Activated T-helper 2 cell treated with anti-CD3 and anti-CD28 coated beads, Interferon-gamma antibody, Interleukin-2, Interleukin-4, amounts not matched to agents 10 μg/mL and 5 μg/mL and 100 μg/mL, durations not matched to agents 14 hours and 24 hours and 36 hours (primary cell): Measurements from ENCODE around the gene TUBB1. TPM values are rescaled to one million over a fixed set of nuclear protein-coding genes. Genes with fewer than 3 reads are reported as not detected.
"Not testable (repeated sequence)": the region's sequence is repeated elsewhere in the genome, so short reads cannot be mapped to it uniquely, and the experiment has no call there.

Experiments used
- DNase-seq: peaks from one replicate; pipeline ENCODE4 v3.0.0; 2021; ENCODE audit warnings: low spot score
- H3K27ac Mint-ChIP-seq: one replicate; pipeline ENCODE4 v1.8.0; 2021; ENCODE audit warnings: mixed read lengths
- H3K27me3 Mint-ChIP-seq: one replicate; pipeline ENCODE4 v1.8.0; 2021; ENCODE audit warnings: low read depth, mixed read lengths
- H3K36me3 Mint-ChIP-seq: one replicate; pipeline ENCODE4 v1.8.0; 2021; ENCODE audit warnings: low read depth, mixed read lengths
- H3K4me1 Mint-ChIP-seq: one replicate; pipeline ENCODE4 v1.8.0; 2021; ENCODE audit warnings: low read depth, mixed read lengths
- H3K4me3 Mint-ChIP-seq: one replicate; pipeline ENCODE4 v1.8.0; 2021; ENCODE audit warnings: low read depth, mild to moderate bottlenecking, moderate library complexity, mixed read lengths
- H3K9me3 Mint-ChIP-seq: one replicate; pipeline ENCODE4 v1.8.0; 2021; ENCODE audit warnings: mixed read lengths
- intact Hi-C: fragments of 100-400 bp; cut with micrococcal nuclease; formaldehyde crosslinking; loops from one replicate; pipeline ENCODE4 v1.15.1; 2023
- total RNA-seq: library from RNA; stranded (reverse); gene quantifications from 2 replicates; pipeline ENCODE4 v1.2.3, GENCODE V29; 2022

The TUBB1 gene
- total RNA-seq, 1 donor from 2014 or later: not detected

GRCh38 chr20:59011874-59012157, 7.4 kb upstream of the TUBB1 start:
- H3K27me3 Mint-ChIP-seq, H3K9me3 Mint-ChIP-seq, H3K27ac Mint-ChIP-seq, intact Hi-C loops, H3K4me3 Mint-ChIP-seq, DNase-seq, H3K36me3 Mint-ChIP-seq: not testable (repeated sequence)
- H3K4me1 Mint-ChIP-seq: peaks cover 49% of the 10 kb centered on the region

GRCh38 chr20:59013031-59013951, 5.9 kb upstream of the TUBB1 start:
- Mint-ChIP-seq H3K4me1 (peaks cover 54% of the 10 kb centered on the region), H3K36me3 (no peaks in the 10 kb centered on the region), H3K27ac (no peak overlapping the region), H3K9me3 (no peaks in the 10 kb centered on the region), H3K4me3 (no peak overlapping the region), H3K27me3 (no peaks in the 10 kb centered on the region)
- intact Hi-C loops: no loop called here
- DNase-seq: no peak

GRCh38 chr20:59013959-59014608, 5.1 kb upstream of the TUBB1 start:
- intact Hi-C loops: no loop called here
- peak overlapping the region; percentile 3 for H3K27ac Mint-ChIP-seq

GRCh38 chr20:59014680-59015389, 4.4 kb upstream of the TUBB1 start:
- Mint-ChIP-seq H3K27ac (no peak overlapping the region), H3K27me3 (no peaks in the 10 kb centered on the region), H3K36me3 (no peaks in the 10 kb centered on the region), H3K9me3 (no peaks in the 10 kb centered on the region), H3K4me3 (no peak overlapping the region), H3K4me1 (peaks cover 53% of the 10 kb centered on the region)
- intact Hi-C loops: no loop called here
- DNase-seq: no peak

More at GRCh38 chr20:59013959-59014608, 5.1 kb upstream of the TUBB1 start:
- Mint-ChIP-seq H3K9me3 (no peaks in the 10 kb centered on the region), H3K4me1 (peaks cover 54% of the 10 kb centered on the region), H3K27me3 (no peaks in the 10 kb centered on the region), H3K36me3 (no peaks in the 10 kb centered on the region), H3K4me3 (no peak overlapping the region)
- peak; percentile 19 for DNase-seq

GRCh38 chr20:59015411-59015810, 3.8 kb upstream of the TUBB1 start:
- intact Hi-C loops: no loop called here
- no peak for DNase-seq
- H3K9me3 Mint-ChIP-seq: no peaks in the 10 kb centered on the region
- no peak overlapping the region for H3K27ac Mint-ChIP-seq
- H3K4me3 Mint-ChIP-seq: no peak overlapping the region
- H3K4me1 Mint-ChIP-seq: peaks cover 49% of the 10 kb centered on the region
- no peaks in the 10 kb centered on the region for H3K27me3 Mint-ChIP-seq
- no peaks in the 10 kb centered on the region for H3K36me3 Mint-ChIP-seq

- intact Hi-C loops: no loop called here
- no peak for DNase-seq
- H3K27ac Mint-ChIP-seq: no peak overlapping the region
- no peak overlapping the region for H3K4me3 Mint-ChIP-seq
- peaks cover 49% of the 10 kb centered on the region for H3K4me1 Mint-ChIP-seq
- H3K9me3 Mint-ChIP-seq: no peaks in the 10 kb centered on the region
- H3K27me3 Mint-ChIP-seq: no peaks in the 10 kb centered on the region
- peaks cover 3% of the 10 kb centered on the region for H3K36me3 Mint-ChIP-seq
Observed at GRCh38 chr20:59015812-59016711, 3.2 kb upstream of the TUBB1 start.

- Mint-ChIP-seq H3K27me3 (no peaks in the 10 kb centered on the region), H3K9me3 (no peaks in the 10 kb centered on the region), H3K36me3 (peaks cover 3% of the 10 kb centered on the region), H3K27ac (peak overlapping the region; percentile 5), H3K4me1 (peaks cover 43% of the 10 kb centered on the region), H3K4me3 (no peak overlapping the region)
- intact Hi-C loops: no loop called here
- DNase-seq: no peak
Observed at GRCh38 chr20:59016795-59017492, 2.3 kb upstream of the TUBB1 start.

- Mint-ChIP-seq H3K4me3 (no peak overlapping the region), H3K4me1 (peaks cover 37% of the 10 kb centered on the region), H3K27me3 (no peaks in the 10 kb centered on the region), H3K36me3 (peaks cover 7% of the 10 kb centered on the region), H3K9me3 (no peaks in the 10 kb centered on the region), H3K27ac (no peak overlapping the region)
- intact Hi-C loops: no loop called here
- DNase-seq: no peak
Observed at GRCh38 chr20:59017493-59018231, 1.6 kb upstream of the TUBB1 start.

- DNase-seq: no peak
- intact Hi-C loops: no loop called here
- H3K4me3 Mint-ChIP-seq: no peak overlapping the region
- H3K4me1 Mint-ChIP-seq: peaks cover 29% of the 10 kb centered on the region
- H3K36me3 Mint-ChIP-seq: peaks cover 16% of the 10 kb centered on the region
- no peaks in the 10 kb centered on the region for H3K9me3 Mint-ChIP-seq
- H3K27me3 Mint-ChIP-seq: no peaks in the 10 kb centered on the region
- H3K27ac Mint-ChIP-seq: no peak overlapping the region
Observed at GRCh38 chr20:59018817-59019216, 412 bp upstream of the TUBB1 start.

GRCh38 chr20:59020938-59021551, 1.8 kb downstream of the TUBB1 start:
- Mint-ChIP-seq H3K27me3 (no peaks in the 10 kb centered on the region), H3K4me1 (peaks cover 19% of the 10 kb centered on the region), H3K27ac (no peak overlapping the region), H3K36me3 (peaks cover 32% of the 10 kb centered on the region), H3K4me3 (no peak overlapping the region), H3K9me3 (no peaks in the 10 kb centered on the region)
- intact Hi-C loops: no loop called here
- DNase-seq: no peak

GRCh38 chr20:59022754-59023153, 3.5 kb downstream of the TUBB1 start:
- H3K27me3 Mint-ChIP-seq: no peaks in the 10 kb centered on the region
- H3K36me3 Mint-ChIP-seq: peaks cover 49% of the 10 kb centered on the region
- intact Hi-C loops: no loop called here
- H3K9me3 Mint-ChIP-seq: no peaks in the 10 kb centered on the region
- DNase-seq: no peak
- peaks cover 18% of the 10 kb centered on the region for H3K4me1 Mint-ChIP-seq
- no peak overlapping the region for H3K4me3 Mint-ChIP-seq
- no peak overlapping the region for H3K27ac Mint-ChIP-seq
